CD14-positive monocyte (primary cell): ENCODE data around the gene MCC. TPM values are rescaled to one million over a fixed set of nuclear protein-coding genes. Genes with fewer than 3 reads are reported as not detected.

Experiments used
- DNase-seq, 3 donors: peaks; one replicate each; pipeline ENCODE4 v3.0.0-alpha.2; 2011 to 2022
- H2AFZ ChIP-seq: 2 replicates; pipeline ENCODE4 v1.6.0; 2012; ENCODE audit warnings: mild to moderate bottlenecking, low read depth, low read length, inconsistent platforms; ENCODE audit not compliant: insufficient read depth, poor library complexity, severe bottlenecking
- H3K27ac ChIP-seq, 2 donors: 1 replicate in 1 of 2; 2 replicates in 1 of 2; pipeline ENCODE4 v1.5.1; 2012 to 2013; ENCODE audit warnings: low read length in 2 of 2, control low read depth in 1 of 2, inconsistent platforms in 1 of 2, low read depth in 1 of 2, mild to moderate bottlenecking in 1 of 2
- H3K27me3 ChIP-seq, 2 donors: one replicate each; pipeline versions ENCODE4 v1.6.0 to v1.6.1; 2011 to 2013; ENCODE audit warnings: low read length in 2 of 2; ENCODE audit not compliant: control insufficient read depth in 2 of 2, insufficient read depth in 2 of 2
- H3K36me3 ChIP-seq, 2 donors: replicated peaks in 1 of 2; 1 replicate in 1 of 2; 2 replicates in 1 of 2; pipeline versions ENCODE4 v1.5.1 to v1.6.1; 2012 to 2013; ENCODE audit warnings: low read length in 2 of 2, control low read depth in 1 of 2, inconsistent platforms in 1 of 2, mild to moderate bottlenecking in 1 of 2; ENCODE audit not compliant: insufficient read depth in 2 of 2, control insufficient read depth in 1 of 2
- H3K4me1 ChIP-seq, 2 donors: 1 replicate in 1 of 2; 2 replicates in 1 of 2; pipeline versions ENCODE4 v1.5.1 to v1.6.1; 2012 to 2013; ENCODE audit warnings: low read length in 2 of 2, control low read depth in 1 of 2, inconsistent platforms in 1 of 2, mild to moderate bottlenecking in 1 of 2, moderate library complexity in 1 of 2; ENCODE audit not compliant: insufficient read depth in 2 of 2, control insufficient read depth in 1 of 2
- H3K4me2 ChIP-seq: replicated peaks from 2 replicates; pipeline ENCODE3; 2012; ENCODE audit warnings: low read length, moderate library complexity, mild to moderate bottlenecking; ENCODE audit not compliant: poor library complexity, severe bottlenecking; ENCODE audit errors: extremely low read depth
- H3K4me3 ChIP-seq, 3 experiments: fragments of 200-600 bp in 1 of 3; sonication (generic) in 1 of 3; replicated peaks in 1 of 3; 1 replicate in 2 of 3; 2 replicates in 1 of 3; pipeline ENCODE4 v1.5.1; 2011 to 2013; ENCODE audit warnings: low read length in 3 of 3, mild to moderate bottlenecking in 3 of 3, control low read depth in 2 of 3, low read depth in 2 of 3, inconsistent platforms in 1 of 3, moderate library complexity in 1 of 3
- H3K79me2 ChIP-seq: 2 replicates; pipeline ENCODE4 v1.6.0; 2012; ENCODE audit warnings: mild to moderate bottlenecking, control low read depth, inconsistent platforms, low read length, moderate library complexity; ENCODE audit not compliant: insufficient read depth
- H3K9ac ChIP-seq: 2 replicates; pipeline ENCODE4 v1.6.0; 2017; ENCODE audit warnings: low read length, mild to moderate bottlenecking; ENCODE audit not compliant: insufficient read depth, poor library complexity, severe bottlenecking
- H3K9me3 ChIP-seq, 2 donors: replicated peaks in 1 of 2; 1 replicate in 1 of 2; 2 replicates in 1 of 2; pipeline versions ENCODE4 v1.5.1 to v1.6.1; 2012 to 2013; ENCODE audit warnings: low read length in 2 of 2, control low read depth in 1 of 2; ENCODE audit not compliant: control insufficient read depth in 1 of 2, insufficient read depth in 1 of 2
- H4K20me1 ChIP-seq: 2 replicates; pipeline ENCODE4 v1.6.0; 2012; ENCODE audit warnings: mild to moderate bottlenecking, low read length, control low read depth, moderate library complexity; ENCODE audit not compliant: insufficient read depth
- H3K27ac Mint-ChIP-seq, 7 donors: one replicate each; pipeline ENCODE4 v1.8.0; 2020; ENCODE audit warnings: mild to moderate bottlenecking in 7 of 7, mixed read lengths in 7 of 7, moderate library complexity in 6 of 7, inconsistent platforms in 2 of 7
- H3K27me3 Mint-ChIP-seq, 3 donors: one replicate each; pipeline ENCODE4 v1.8.0; 2021 to 2022; ENCODE audit warnings: low read depth in 3 of 3, mild to moderate bottlenecking in 3 of 3, mixed read lengths in 3 of 3, moderate library complexity in 3 of 3, inconsistent platforms in 1 of 3
- H3K36me3 Mint-ChIP-seq, 2 donors: one replicate each; pipeline ENCODE4 v1.8.0; 2020; ENCODE audit warnings: mixed read lengths in 2 of 2, inconsistent platforms in 1 of 2, mild to moderate bottlenecking in 1 of 2
- H3K4me1 Mint-ChIP-seq: one replicate; pipeline ENCODE4 v1.8.0; 2020; ENCODE audit warnings: mild to moderate bottlenecking, mixed read lengths
- H3K4me3 Mint-ChIP-seq, 2 donors: one replicate each; pipeline ENCODE4 v1.8.0; 2020; ENCODE audit warnings: mild to moderate bottlenecking in 2 of 2, mixed read lengths in 2 of 2, moderate library complexity in 1 of 2
- H3K9me3 Mint-ChIP-seq, 7 donors: one replicate each; pipeline ENCODE4 v1.8.0; 2020 to 2022; ENCODE audit warnings: mixed read lengths in 7 of 7, mild to moderate bottlenecking in 6 of 7, moderate library complexity in 6 of 7, inconsistent platforms in 2 of 7
- CTCF ChIP-seq: fragments of 200-600 bp; IDR thresholded peaks from one replicate; pipeline ENCODE4 v1.8.0; 2022; ENCODE audit warnings: antibody characterized with exemption, mild to moderate bottlenecking
- WGBS: methylation state at CpG from one replicate; pipeline ENCODE4 v1.1.5; 2013; ENCODE audit warnings: missing lambda C conversion rate; ENCODE audit not compliant: insufficient coverage; 5-methylcytosine and 5-hydroxymethylcytosine counted together
- intact Hi-C, 2 donors: fragments of 100-400 bp; cut with micrococcal nuclease; formaldehyde crosslinking; loops; one replicate each; pipeline versions ENCODE4 v1.15.0 to v1.15.1; 2023
- polyA plus RNA-seq, 3 donors: library from polyadenylated mRNA; depleted of rRNA in 1 of 3; unstranded in 2 of 3; stranded (reverse) in 1 of 3; fragments of 300-500 nt in 2 of 3; fragments of >200 nt in 1 of 3; fragmentation: Illumina TruSeq in 2 of 3; gene quantifications; 1 replicate in 2 of 3; 2 replicates in 1 of 3; pipeline ENCODE4 v1.2.3, GENCODE V29; 2012 to 2021

Gene MCC
- polyA plus RNA-seq, 3 donors = 0.09 TPM; not detected in 2

DNA sequence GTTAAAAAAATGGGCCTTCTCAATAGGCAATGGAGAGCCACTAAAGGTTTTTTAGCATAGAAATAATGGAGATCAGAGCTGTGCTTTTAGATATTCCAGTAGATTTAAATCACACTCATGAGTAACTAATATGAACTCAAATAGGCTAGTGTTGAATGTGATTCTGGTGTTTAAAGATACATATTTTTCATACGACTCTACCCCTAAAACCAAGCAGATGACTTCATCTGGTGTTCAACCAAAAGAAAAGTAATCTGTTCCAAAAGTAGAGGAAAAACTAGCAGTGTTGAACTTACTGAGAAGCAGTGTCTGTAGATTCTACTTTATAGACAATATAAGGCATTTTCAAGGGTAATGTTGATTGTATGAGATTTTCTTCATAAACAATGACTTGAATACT is 191.6 kb downstream of the MCC start:
- Histone ChIP-seq H4K20me1 (no peaks in the 10 kb centered on the region), H3K27ac (no peak overlapping the region), H3K36me3 (no peaks in the 10 kb centered on the region), H3K4me1 (peaks cover 14 to 17% of the 10 kb centered on the region in 2 donors), H3K27me3 (peaks cover 51 to 57% of the 10 kb centered on the region in 2 donors), H2AFZ (no peak overlapping the region), H3K9me3 (peaks cover 0 to 29% of the 10 kb centered on the region in 2 donors), H3K79me2 (no peaks in the 10 kb centered on the region), H3K9ac (no peak overlapping the region), H3K4me3 (no peak overlapping the region), H3K4me2 (no peak overlapping the region)
- no peak for TF ChIP-seq CTCF
- WGBS = no CpG with 5 or more reads among the region's 1 CpG
- intact Hi-C loops = no loop called here
- Mint-ChIP-seq H3K4me3 (peak overlapping the region in 1 of 2 donors; percentile 95), H3K27me3 (peaks cover 54 to 66% (median 55%) of the 10 kb centered on the region in 3 donors), H3K9me3 (peaks cover 0 to 11% (median 6%) of the 10 kb centered on the region in 7 donors), H3K36me3 (peaks cover 0 to 2% of the 10 kb centered on the region in 2 donors), H3K4me1 (peaks cover 17% of the 10 kb centered on the region), H3K27ac (no peak overlapping the region)
- no peak for DNase-seq

DNA sequence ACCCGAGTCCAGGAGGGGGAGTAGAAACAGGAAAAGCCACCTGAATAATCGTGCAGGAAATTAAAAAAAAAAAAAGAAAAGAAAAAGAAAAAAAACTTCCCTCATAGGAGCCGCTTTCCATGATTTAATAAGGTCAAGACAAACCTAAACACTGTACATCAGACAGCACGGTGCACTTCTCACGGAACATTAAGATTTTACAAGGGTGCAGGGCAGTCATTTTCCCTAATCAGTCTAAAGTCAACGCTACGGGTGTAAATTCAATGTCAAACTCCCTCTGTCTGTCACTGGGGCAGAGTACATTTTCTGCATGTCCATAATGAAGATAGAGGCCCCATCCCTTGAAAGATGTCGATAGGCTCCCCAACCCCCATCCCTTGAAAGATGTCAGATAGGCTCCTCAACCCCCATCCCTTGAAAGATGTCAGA is 193.1 kb downstream of the MCC start:
- Histone ChIP-seq H4K20me1 (no peaks in the 10 kb centered on the region), H3K27me3 (peaks cover 57 to 64% of the 10 kb centered on the region in 2 donors), H3K36me3 (no peaks in the 10 kb centered on the region), H2AFZ (no peak overlapping the region), H3K27ac (no peak overlapping the region), H3K4me1 (peaks cover 14 to 17% of the 10 kb centered on the region in 2 donors), H3K4me2 (peak overlapping the region; percentile 76), H3K4me3 (peak overlapping the region in 2 of 3 experiments; percentile 19 to 71), H3K9me3 (peaks cover 0 to 35% of the 10 kb centered on the region in 2 donors), H3K9ac (peak overlapping the region; percentile 43), H3K79me2 (no peaks in the 10 kb centered on the region)
- intact Hi-C loops = no loop called here
- no peak for DNase-seq
- 8% methylated on average over 4 of the region's 8 CpGs for WGBS
- peaks cover 0 to 11% (median 7%) of the 10 kb centered on the region in 7 donors for H3K9me3 Mint-ChIP-seq
- peaks cover 52 to 76% (median 60%) of the 10 kb centered on the region in 3 donors for H3K27me3 Mint-ChIP-seq
- TF ChIP-seq CTCF = no peak
- peaks cover 17% of the 10 kb centered on the region for H3K4me1 Mint-ChIP-seq
- no peak overlapping the region for H3K27ac Mint-ChIP-seq
- H3K4me3 Mint-ChIP-seq = peak overlapping the region; percentile 73 to 95
- H3K36me3 Mint-ChIP-seq = peaks cover 0 to 2% of the 10 kb centered on the region in 2 donors
